HEK293T (cell line): ENCODE measurements around the gene PCDHGC4.

Experiments used
- ARNT ChIP-seq: fragments of 450-650 bp; IDR thresholded peaks from 2 replicates; pipeline ENCODE4 v1.6.1; 2017; ENCODE audit warnings: mild to moderate bottlenecking
- BHLHE40 ChIP-seq: fragments of 450-650 bp; IDR thresholded peaks from 2 replicates; pipeline ENCODE4 v1.6.1; 2016; ENCODE audit warnings: mild to moderate bottlenecking, moderate library complexity, borderline replicate concordance
- ELF4 ChIP-seq: fragments of 450-650 bp; IDR thresholded peaks from 2 replicates; pipeline ENCODE4 v1.6.1; 2017; ENCODE audit warnings: antibody characterized with exemption
- FOXK2 ChIP-seq: fragments of 450-650 bp; IDR thresholded peaks from 2 replicates; pipeline ENCODE4 v1.6.1; 2016; ENCODE audit warnings: mild to moderate bottlenecking
- L3MBTL2 ChIP-seq: fragments of 450-650 bp; conservative IDR thresholded peaks from 2 replicates; pipeline ENCODE4 v1.6.1; 2016; ENCODE audit warnings: mild to moderate bottlenecking
- SP1 ChIP-seq: fragments of 450-650 bp; IDR thresholded peaks from 2 replicates; pipeline ENCODE4 v1.6.1; 2017
- SUZ12 ChIP-seq: fragments of 450-650 bp; IDR thresholded peaks from 2 replicates; pipeline ENCODE4 v1.6.1; 2016; ENCODE audit warnings: mild to moderate bottlenecking
- TARDBP ChIP-seq: fragments of 450-650 bp; IDR thresholded peaks from 2 replicates; pipeline ENCODE4 v1.6.1; 2016
- TF ChIP-seq, protein P1 (sequence below): fragments of 450-650 bp; IDR thresholded peaks from 2 replicates; pipeline ENCODE4 v1.6.1; 2016

DNA sequence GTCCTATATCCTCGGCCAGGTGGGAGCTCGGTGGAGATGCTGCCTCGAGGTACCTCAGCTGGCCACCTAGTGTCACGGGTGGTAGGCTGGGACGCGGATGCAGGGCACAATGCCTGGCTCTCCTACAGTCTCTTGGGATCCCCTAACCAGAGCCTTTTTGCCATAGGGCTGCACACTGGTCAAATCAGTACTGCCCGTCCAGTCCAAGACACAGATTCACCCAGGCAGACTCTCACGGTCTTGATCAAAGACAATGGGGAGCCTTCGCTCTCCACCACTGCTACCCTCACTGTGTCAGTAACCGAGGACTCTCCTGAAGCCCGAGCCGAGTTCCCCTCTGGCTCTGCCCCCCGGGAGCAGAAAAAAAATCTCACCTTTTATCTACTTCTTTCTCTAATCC lies 7.0 kb upstream of the PCDHGC4 start:
- TF ChIP-seq SP1 = no peak
- TF ChIP-seq ELF4 = no peak
- TF ChIP-seq BHLHE40 = no peak
- no peak for TF ChIP-seq SUZ12
- no peak for TF ChIP-seq ARNT
- no peak for TF ChIP-seq FOXK2
- no peak for TF ChIP-seq L3MBTL2
- TF ChIP-seq, protein P1, sequence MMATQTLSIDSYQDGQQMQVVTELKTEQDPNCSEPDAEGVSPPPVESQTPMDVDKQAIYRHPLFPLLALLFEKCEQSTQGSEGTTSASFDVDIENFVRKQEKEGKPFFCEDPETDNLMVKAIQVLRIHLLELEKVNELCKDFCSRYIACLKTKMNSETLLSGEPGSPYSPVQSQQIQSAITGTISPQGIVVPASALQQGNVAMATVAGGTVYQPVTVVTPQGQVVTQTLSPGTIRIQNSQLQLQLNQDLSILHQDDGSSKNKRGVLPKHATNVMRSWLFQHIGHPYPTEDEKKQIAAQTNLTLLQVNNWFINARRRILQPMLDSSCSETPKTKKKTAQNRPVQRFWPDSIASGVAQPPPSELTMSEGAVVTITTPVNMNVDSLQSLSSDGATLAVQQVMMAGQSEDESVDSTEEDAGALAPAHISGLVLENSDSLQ = no peak
- TF ChIP-seq TARDBP = no peak
